ENCODE results near the gene RNF175.

DNA sequence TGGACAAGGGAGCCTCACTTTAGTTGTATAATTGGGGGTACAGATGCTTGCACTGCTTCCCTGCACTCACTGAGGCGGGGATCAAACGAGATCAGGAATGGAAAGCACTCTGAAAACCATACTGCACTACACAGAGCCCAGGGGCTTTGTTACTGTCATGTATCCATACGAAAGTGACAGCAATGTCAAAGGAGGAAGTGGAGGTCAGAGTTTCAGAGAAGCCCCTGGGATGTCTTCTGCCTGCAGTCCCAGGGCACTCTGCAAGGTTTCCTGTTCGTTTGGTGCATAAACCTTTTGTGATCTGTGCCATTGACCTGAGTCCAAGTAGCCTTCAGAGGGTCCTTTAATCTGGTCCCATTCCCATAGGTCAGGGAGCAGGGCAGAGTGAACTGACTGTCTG lies 31.2 kb downstream of the RNF175 start:
- TF ChIP-seq, protein P1, sequence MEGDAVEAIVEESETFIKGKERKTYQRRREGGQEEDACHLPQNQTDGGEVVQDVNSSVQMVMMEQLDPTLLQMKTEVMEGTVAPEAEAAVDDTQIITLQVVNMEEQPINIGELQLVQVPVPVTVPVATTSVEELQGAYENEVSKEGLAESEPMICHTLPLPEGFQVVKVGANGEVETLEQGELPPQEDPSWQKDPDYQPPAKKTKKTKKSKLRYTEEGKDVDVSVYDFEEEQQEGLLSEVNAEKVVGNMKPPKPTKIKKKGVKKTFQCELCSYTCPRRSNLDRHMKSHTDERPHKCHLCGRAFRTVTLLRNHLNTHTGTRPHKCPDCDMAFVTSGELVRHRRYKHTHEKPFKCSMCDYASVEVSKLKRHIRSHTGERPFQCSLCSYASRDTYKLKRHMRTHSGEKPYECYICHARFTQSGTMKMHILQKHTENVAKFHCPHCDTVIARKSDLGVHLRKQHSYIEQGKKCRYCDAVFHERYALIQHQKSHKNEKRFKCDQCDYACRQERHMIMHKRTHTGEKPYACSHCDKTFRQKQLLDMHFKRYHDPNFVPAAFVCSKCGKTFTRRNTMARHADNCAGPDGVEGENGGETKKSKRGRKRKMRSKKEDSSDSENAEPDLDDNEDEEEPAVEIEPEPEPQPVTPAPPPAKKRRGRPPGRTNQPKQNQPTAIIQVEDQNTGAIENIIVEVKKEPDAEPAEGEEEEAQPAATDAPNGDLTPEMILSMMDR (conservative IDR thresholded peaks at IDR 0.05): no peak
- no peak for TF ChIP-seq ZFX (IDR thresholded peaks at IDR 0.05)

Data from C4-2B (cell line).